GM20000 (cell line): ENCODE data around the gene PAX4.

Experiments
- DNase-seq: peaks from one replicate; pipeline ENCODE4 v3.0.0; 2012; ENCODE audit warnings: low spot score
- TF ChIP-seq, protein P1 (sequence below): IDR thresholded peaks from 2 replicates; pipeline ENCODE4 v1.5.1; 2012; ENCODE audit warnings: mild to moderate bottlenecking, control low read depth; ENCODE audit errors: extremely low read depth, missing control alignments

PAX4 gene

DNA sequence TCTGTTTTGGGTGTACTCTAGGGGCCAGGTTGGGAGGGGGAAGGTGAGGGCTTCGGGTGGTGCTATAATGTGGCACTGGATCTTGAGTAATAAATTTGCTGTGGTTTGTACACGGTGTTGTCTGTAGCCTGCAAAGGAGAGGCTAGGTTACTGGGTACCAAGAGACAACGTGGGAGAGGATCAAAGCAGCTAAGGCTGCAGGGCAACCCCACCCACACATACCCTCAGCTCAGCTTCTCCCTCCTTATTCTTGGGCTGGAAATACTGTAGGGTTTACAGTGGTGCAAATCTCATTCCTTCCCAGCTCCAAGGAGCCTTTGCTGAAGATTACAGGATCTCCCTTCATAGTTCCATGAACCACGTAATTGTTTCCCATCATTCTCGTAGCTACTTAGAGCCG, 26.4 kb downstream of the PAX4 start:
- DNase-seq = no peak
- TF ChIP-seq, protein P1, sequence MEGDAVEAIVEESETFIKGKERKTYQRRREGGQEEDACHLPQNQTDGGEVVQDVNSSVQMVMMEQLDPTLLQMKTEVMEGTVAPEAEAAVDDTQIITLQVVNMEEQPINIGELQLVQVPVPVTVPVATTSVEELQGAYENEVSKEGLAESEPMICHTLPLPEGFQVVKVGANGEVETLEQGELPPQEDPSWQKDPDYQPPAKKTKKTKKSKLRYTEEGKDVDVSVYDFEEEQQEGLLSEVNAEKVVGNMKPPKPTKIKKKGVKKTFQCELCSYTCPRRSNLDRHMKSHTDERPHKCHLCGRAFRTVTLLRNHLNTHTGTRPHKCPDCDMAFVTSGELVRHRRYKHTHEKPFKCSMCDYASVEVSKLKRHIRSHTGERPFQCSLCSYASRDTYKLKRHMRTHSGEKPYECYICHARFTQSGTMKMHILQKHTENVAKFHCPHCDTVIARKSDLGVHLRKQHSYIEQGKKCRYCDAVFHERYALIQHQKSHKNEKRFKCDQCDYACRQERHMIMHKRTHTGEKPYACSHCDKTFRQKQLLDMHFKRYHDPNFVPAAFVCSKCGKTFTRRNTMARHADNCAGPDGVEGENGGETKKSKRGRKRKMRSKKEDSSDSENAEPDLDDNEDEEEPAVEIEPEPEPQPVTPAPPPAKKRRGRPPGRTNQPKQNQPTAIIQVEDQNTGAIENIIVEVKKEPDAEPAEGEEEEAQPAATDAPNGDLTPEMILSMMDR = no peak

- TF ChIP-seq, protein P1 = no peak
- no peak for DNase-seq
Observed at GRCh38 chr7:127591189-127591588, 26.8 kb downstream of the PAX4 start.

GRCh38 chr7:127589896-127590295, 28.0 kb downstream of the PAX4 start:
- no peak for DNase-seq

DNA sequence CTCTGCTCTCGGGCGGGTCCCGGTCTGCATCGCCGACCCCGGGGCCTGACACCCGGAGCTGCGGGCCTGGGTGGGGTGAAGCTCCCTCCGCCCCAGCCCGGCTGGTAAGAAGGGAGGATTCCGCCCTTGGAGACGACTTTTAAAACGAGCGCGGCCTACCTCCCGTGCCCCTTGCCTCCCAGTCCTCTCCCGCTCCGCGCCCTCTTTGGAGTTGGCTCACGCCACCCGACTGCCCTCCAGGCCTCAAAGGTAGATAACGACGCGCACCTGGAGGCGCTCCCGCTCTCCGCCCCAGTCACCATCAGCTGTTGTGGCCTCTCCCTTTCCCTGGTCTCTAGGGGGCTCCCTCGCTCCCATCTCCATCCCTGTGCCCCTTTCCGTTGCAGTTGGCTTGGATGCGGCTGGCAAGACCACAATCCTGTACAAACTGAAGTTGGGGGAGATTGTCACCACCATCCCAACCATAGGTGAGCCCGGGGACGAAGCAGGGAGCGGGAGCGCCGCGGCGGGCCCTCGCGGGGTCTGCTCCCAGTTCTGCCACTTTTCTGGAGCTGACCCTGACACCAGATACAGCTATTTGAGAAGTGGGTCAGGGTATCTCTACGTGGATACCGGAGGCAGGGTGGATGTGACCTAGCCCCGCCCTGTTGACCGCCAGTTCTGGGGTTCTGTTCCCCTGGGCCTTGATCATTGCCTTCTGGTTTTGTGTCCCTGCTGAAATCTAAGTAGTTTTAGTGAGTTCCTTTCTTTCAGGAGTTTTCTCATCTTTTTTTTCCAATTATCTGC, 29.1 kb downstream of the PAX4 start:
- DNase-seq = peak; percentile 60
- TF ChIP-seq, protein P1 = peak; percentile 51

More at GRCh38 chr7:127589896-127590295, 28.0 kb downstream of the PAX4 start:
- TF ChIP-seq, protein P1 = no peak

- DNase-seq = peak; percentile 98
- TF ChIP-seq, protein P1 = no peak
Observed at GRCh38 chr7:127588019-127588696, 29.8 kb downstream of the PAX4 start, which contains the start of gene ARF5. TSS of gene ARF5 (plus strand) at chr7:127588411. CDS start at chr7:127588499, 88 bp downstream.

DNA sequence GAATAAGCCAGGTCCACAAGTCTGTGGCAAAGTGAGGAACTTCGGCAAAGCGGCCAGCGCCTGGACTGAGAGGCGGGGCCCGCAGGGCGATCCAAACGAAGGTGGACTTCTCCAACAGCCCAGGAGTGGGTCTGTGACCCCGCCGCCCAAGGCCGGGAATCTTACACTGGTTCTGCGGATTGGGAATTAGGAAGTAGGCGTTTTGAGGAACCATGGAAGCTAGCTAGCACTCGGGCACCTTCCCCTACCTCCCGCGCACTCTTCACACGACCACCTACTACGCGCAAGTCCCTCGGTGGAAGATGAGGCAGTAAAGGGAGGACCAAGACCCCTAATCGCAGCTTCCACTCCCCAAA, 30.3 kb downstream of the PAX4 start:
- TF ChIP-seq, protein P1 = no peak
- DNase-seq = no peak

DNA sequence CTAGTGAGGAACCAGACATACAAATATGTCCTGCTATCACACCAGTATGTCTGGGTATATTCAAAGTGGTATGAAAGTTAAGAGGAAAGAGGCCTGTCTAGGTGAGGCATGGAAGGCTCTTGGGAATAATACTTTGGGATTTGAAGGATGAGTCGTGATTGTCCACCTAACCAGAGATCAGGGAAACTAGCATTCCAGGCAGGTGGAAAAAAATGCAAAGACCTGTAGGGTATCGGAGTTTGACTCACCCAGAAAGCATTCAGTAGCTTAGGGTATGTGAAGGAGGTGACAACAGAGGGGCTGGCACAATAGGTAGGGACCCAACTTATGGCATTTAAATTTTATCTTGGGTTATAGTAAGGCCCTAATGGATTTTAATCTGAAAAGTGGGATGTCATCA, 31.6 kb downstream of the PAX4 start:
- TF ChIP-seq, protein P1 = no peak
- DNase-seq = no peak
